GM18505 (cell line): Measurements from ENCODE around the gene ABCC3.
"Not testable (repeated sequence)": the region's sequence is repeated elsewhere in the genome, so short reads cannot be mapped to it uniquely, and the experiment has no call there.

Source experiments
- ATAC-seq: cut with Tn5 transposase; IDR thresholded peaks from one replicate; pipeline ENCODE4 v1.9.1; 2021; ENCODE audit not compliant: unreplicated experiment
- POLR2A ChIP-seq: IDR thresholded peaks from 4 replicates; pipeline ENCODE4 v1.6.1; 2011; ENCODE audit warnings: borderline replicate concordance; ENCODE audit not compliant: insufficient read depth, insufficient read length; ENCODE audit errors: extremely low read depth

The ABCC3 gene

GRCh38 chr17:50668025-50668837 lies 33.5 kb downstream of the ABCC3 start:
- TF ChIP-seq POLR2A, result no peak
- ATAC-seq, result no peak

DNA sequence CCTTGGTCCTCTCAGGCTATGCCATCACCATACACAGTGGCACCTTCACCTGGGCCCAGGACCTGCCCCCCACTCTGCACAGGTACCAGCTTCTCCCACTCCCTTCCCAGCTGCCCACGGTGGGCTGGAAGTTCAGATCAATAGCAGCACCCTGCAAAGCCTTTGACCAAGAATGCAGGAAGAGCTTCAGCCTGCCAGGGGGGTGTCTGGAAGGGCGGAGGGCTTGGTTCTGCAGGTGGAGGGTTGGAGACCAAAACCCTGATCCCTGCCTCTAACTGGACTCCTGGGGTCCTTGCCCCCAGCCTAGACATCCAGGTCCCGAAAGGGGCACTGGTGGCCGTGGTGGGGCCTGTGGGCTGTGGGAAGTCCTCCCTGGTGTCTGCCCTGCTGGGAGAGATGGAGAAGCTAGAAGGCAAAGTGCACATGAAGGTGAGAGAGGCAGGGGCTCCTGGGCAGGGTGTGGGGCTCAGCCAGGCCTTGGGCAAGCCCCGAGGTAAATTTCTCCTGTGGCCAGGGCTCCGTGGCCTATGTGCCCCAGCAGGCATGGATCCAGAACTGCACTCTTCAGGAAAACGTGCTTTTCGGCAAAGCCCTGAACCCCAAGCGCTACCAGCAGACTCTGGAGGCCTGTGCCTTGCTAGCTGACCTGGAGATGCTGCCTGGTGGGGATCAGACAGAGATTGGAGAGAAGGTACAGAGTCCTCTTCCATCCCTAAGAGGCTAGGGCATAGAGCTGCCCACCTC lies 34.3 kb downstream of the ABCC3 start:
- ATAC-seq, result no peak
- TF ChIP-seq POLR2A, result no peak

DNA sequence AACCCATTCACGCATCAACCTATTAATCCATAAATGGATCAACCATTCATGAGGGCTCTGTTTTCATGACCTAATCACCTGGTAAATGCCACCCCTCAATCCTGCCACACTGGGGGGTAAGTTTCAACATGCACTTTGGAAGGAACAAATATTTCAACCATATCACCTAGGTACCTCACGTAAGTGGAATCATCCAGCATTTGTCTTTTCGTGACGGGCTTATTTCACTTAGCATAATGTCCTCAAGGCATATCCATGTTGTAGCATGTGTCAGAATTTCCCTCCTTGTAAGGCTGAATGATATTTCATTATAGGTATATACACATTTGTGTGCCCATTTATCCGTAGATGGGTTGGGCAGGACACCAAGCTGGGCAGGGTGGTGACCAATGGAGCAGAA lies 37.4 kb downstream of the ABCC3 start:
- TF ChIP-seq POLR2A, result no peak
- no peak for ATAC-seq

- ATAC-seq, result no peak
- TF ChIP-seq POLR2A, result no peak
Measured at GRCh38 chr17:50672831-50673551, 38.3 kb downstream of the ABCC3 start.

- no peak for ATAC-seq
- no peak for TF ChIP-seq POLR2A
Measured at GRCh38 chr17:50675190-50675589, 40.5 kb downstream of the ABCC3 start.

DNA sequence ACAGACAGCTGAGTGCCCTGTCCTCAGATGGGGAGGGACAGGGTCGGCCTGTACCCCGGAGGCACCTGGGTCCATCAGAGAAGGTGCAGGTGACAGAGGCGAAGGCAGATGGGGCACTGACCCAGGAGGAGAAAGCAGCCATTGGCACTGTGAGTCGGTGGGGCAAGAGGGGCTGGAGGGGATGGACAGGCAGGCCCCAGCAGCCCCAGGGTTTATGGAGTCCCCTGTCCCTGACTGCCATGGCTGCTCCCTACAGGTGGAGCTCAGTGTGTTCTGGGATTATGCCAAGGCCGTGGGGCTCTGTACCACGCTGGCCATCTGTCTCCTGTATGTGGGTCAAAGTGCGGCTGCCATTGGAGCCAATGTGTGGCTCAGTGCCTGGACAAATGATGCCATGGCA lies 40.9 kb downstream of the ABCC3 start:
- no peak for ATAC-seq
- no peak for TF ChIP-seq POLR2A

GRCh38 chr17:50676065-50676975 lies 41.6 kb downstream of the ABCC3 start:
- no peak for TF ChIP-seq POLR2A
- ATAC-seq, result no peak

DNA sequence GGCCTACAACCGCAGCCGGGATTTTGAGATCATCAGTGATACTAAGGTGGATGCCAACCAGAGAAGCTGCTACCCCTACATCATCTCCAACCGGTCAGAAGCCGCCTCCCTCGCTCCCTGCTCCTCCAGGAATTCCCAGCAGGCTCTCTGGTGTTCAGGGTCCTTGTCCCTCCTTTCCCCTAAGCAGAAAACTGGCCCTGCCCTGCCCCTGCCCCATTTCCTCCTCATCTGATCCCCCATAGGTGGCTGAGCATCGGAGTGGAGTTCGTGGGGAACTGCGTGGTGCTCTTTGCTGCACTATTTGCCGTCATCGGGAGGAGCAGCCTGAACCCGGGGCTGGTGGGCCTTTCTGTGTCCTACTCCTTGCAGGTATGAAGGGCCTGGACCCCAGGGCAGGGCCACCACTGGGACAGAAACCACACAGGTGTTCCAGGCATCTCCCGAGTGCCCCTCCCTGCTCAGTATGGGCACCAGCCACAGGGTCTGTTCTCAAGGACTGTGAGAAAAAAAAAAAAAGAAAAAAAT lies 43.2 kb downstream of the ABCC3 start:
- no peak for ATAC-seq
- TF ChIP-seq POLR2A, result no peak

GRCh38 chr17:50679008-50679544 lies 44.4 kb downstream of the ABCC3 start:
- ATAC-seq, result no peak
- no peak for TF ChIP-seq POLR2A

- TF ChIP-seq POLR2A, result no peak
- ATAC-seq, result no peak
Measured at GRCh38 chr17:50680126-50680525, 45.4 kb downstream of the ABCC3 start.

GRCh38 chr17:50680543-50681262 lies 46.0 kb downstream of the ABCC3 start:
- not testable (repeated sequence) for ATAC-seq

GRCh38 chr17:50681263-50682200 lies 46.9 kb downstream of the ABCC3 start:
- no peak for ATAC-seq
- TF ChIP-seq POLR2A, result no peak
